IPS-NIHi11 (cell line): ENCODE measurements around the gene SLC46A2.

Source experiments
- DNase-seq: peaks from one replicate; pipeline ENCODE4 v3.0.0; 2012; ENCODE audit warnings: mixed read lengths, low spot score

SLC46A2 gene

GRCh38 chr9:112886351-112886750, 4.3 kb downstream of the SLC46A2 start:
- DNase-seq: no peak

GRCh38 chr9:112885324-112885723, 5.4 kb downstream of the SLC46A2 start:
- DNase-seq: no peak

- no peak for DNase-seq
These were observed 6.0 kb downstream of the SLC46A2 start for GRCh38 chr9:112884721-112885120.

- DNase-seq: peak; percentile 55
These were observed 6.6 kb downstream of the SLC46A2 start for GRCh38 chr9:112884101-112884500.

GRCh38 chr9:112881331-112881730, 9.3 kb downstream of the SLC46A2 start:
- no peak for DNase-seq

- DNase-seq: no peak
These were observed 10.0 kb downstream of the SLC46A2 start for GRCh38 chr9:112880650-112881049.

- no peak for DNase-seq
These were observed 11.9 kb downstream of the SLC46A2 start for GRCh38 chr9:112878752-112879151.

GRCh38 chr9:112873773-112874405, 16.8 kb downstream of the SLC46A2 start:
- DNase-seq: no peak

- DNase-seq: no peak
These were observed 18.7 kb downstream of the SLC46A2 start for GRCh38 chr9:112872019-112872418.

GRCh38 chr9:112870556-112870955, 20.1 kb downstream of the SLC46A2 start:
- DNase-seq: no peak

GRCh38 chr9:112869917-112870316, 20.8 kb downstream of the SLC46A2 start:
- no peak for DNase-seq

- DNase-seq: no peak
These were observed 21.6 kb downstream of the SLC46A2 start for GRCh38 chr9:112869041-112869529.

GRCh38 chr9:112868461-112868860, 22.2 kb downstream of the SLC46A2 start:
- no peak for DNase-seq

GRCh38 chr9:112867275-112867991, 23.2 kb downstream of the SLC46A2 start:
- peak; percentile 60 for DNase-seq

GRCh38 chr9:112866662-112867274, 23.9 kb downstream of the SLC46A2 start:
- DNase-seq: peak; percentile 52

- no peak for DNase-seq
These were observed 25.7 kb downstream of the SLC46A2 start for GRCh38 chr9:112864982-112865381.

- DNase-seq: no peak
These were observed 26.3 kb downstream of the SLC46A2 start for GRCh38 chr9:112864403-112864802.

GRCh38 chr9:112863746-112864145, 26.9 kb downstream of the SLC46A2 start:
- DNase-seq: no peak

GRCh38 chr9:112863214-112863613, 27.5 kb downstream of the SLC46A2 start:
- DNase-seq: no peak

- no peak for DNase-seq
These were observed 28.8 kb downstream of the SLC46A2 start for GRCh38 chr9:112861638-112862555.

GRCh38 chr9:112861155-112861554, 29.5 kb downstream of the SLC46A2 start:
- no peak for DNase-seq

GRCh38 chr9:112860451-112860850, 30.2 kb downstream of the SLC46A2 start:
- DNase-seq: no peak
